ENCODE measurements around the gene RAMP3. TPM values are rescaled to one million over a fixed set of nuclear protein-coding genes. Genes with fewer than 3 reads are reported as not detected.
A peak's percentile ranks its signal among the peaks of the same experiment; 100 is the strongest.

The RAMP3 gene
- total and polyA plus RNA-seq, 9 of the 15 experiments (the other 6 are each of a cell fraction or from before 2014, with no cell fraction given): not detected

DNA sequence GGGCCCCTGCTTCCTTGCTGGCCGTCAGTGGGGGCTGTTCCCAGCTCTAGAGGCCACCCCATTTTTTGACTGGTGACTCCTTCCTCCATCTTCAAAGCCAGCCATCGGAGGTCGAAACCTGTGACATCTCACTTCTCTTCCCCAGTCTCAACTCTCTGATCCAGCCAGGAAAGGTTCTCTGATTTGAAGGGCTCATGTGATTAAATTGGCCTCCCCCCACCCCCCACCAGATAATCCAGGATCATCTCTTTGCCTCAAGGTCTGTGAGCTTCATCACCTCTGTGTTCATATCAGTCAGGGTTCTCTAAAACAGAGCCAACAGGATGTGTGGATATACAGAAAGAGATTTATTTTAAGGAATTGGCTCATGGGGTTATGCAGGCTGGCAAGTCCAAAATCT lies 5.6 kb upstream of the RAMP3 start:
- FAIRE-seq (no peak), DNase-seq (ENCODE audit: extremely low read depth in 1 of 4, low spot score in 3 of 4) (no peak), ATAC-seq (no peak)
- in situ Hi-C loops (cut with MboI): loop anchor here (5.0 to 25.0 kb wide), 2 partner anchors 110 to 710 kb away; partner anchors contain the start of gene CCDC201
- no TSS peak for BruUV-seq (replicated peaks)
- no peak overlapping the region for H3K9ac ChIP-seq (ENCODE audit: insufficient read depth in 1 of 2, low read depth in 2 of 2, low read length in 2 of 2)
- no peak overlapping the region for H3K4me3 ChIP-seq
- H3K9me3 ChIP-seq (replicated peaks; ENCODE audit: control insufficient read depth, insufficient read depth, low read depth, low read length): no peaks in the 10 kb centered on the region
- POLR2A ChIA-PET: interaction anchor here (1.2 kb wide), 1 partner anchor 23 kb away, joined by 3 read pairs; no protein-coding TSS in a partner anchor
- no peak overlapping the region for H2AFZ ChIP-seq (ENCODE audit: low read depth, low read length)
- no peak overlapping the region for H3K27ac ChIP-seq (ENCODE audit: extremely low read depth, low read depth, low read length)
- CTCF ChIA-PET (ENCODE audit: low intra/inter-chr PET ratio): no interaction called here
- H3K27me3 ChIP-seq (ENCODE audit: control insufficient read depth in 2 of 2, insufficient read depth in 2 of 2, low read length in 2 of 2): peaks cover 10 to 28% of the 10 kb centered on the region in 2 experiments; a peak in 4 of 5 replicates
- H3K4me1 ChIP-seq (replicated peaks in 1 of 2; ENCODE audit: control insufficient read depth in 2 of 2, insufficient read depth in 2 of 2, low read length in 2 of 2): peaks cover 4 to 6% of the 10 kb centered on the region in 2 experiments; a peak in 2 of 5 replicates
- no peaks in the 10 kb centered on the region for H3K9me1 ChIP-seq (ENCODE audit: control insufficient read depth, insufficient read depth, low read length)
- TF ChIP-seq, protein P1, sequence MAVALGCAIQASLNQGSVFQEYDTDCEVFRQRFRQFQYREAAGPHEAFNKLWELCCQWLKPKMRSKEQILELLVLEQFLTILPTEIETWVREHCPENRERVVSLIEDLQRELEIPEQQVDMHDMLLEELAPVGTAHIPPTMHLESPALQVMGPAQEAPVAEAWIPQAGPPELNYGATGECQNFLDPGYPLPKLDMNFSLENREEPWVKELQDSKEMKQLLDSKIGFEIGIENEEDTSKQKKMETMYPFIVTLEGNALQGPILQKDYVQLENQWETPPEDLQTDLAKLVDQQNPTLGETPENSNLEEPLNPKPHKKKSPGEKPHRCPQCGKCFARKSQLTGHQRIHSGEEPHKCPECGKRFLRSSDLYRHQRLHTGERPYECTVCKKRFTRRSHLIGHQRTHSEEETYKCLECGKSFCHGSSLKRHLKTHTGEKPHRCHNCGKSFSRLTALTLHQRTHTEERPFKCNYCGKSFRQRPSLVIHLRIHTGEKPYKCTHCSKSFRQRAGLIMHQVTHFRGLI (CRISPR knock-in tag; IDR thresholded peaks at IDR 0.05): no peak
- H3K4me2 ChIP-seq (ENCODE audit: insufficient read depth, low read length): no peak overlapping the region
- intact Hi-C loops (cut with micrococcal nuclease): loop anchor here (5.0 kb wide), 1 partner anchor 700 kb away; no protein-coding TSS in a partner anchor
- no peaks in the 10 kb centered on the region for H3K79me2 ChIP-seq (ENCODE audit: control insufficient read depth, insufficient read depth, low read length)
- H3K36me3 ChIP-seq (ENCODE audit: control insufficient read depth, insufficient read depth, low read length): no peaks in the 10 kb centered on the region
- no peaks in the 10 kb centered on the region for H4K20me1 ChIP-seq (replicated peaks; ENCODE audit: control insufficient read depth, insufficient read depth, low read length)
- 4% methylated on average over 3 of the region's 3 CpGs for WGBS (ENCODE audit: insufficient coverage, low coverage, missing lambda C conversion rate)

DNA sequence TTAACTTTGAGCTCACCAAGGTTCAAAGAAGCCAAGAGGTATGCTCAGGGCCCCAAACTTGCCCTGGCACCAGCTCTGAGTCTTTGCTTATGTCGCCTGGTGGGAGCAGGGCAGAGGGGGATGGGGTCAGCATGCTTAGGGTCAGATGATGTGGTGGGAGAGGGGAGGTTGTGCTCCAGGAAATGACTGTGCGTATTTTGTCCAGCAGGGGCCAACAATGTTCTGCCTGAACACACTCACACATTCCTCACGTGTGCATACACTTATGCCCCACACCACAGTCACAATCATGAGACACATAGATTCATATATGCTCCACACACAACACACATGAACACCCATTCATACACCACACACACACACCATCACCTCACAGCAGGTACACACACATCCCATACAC lies 4.4 kb upstream of the RAMP3 start:
- BruUV-seq (replicated peaks): no TSS peak
- no peaks in the 10 kb centered on the region for H3K9me1 ChIP-seq (ENCODE audit: control insufficient read depth, insufficient read depth, low read length)
- ATAC-seq: 0 out of 3 replicates have a peak, but pooled peaks have one; percentile 5
- H3K4me2 ChIP-seq (ENCODE audit: insufficient read depth, low read length): no peak overlapping the region
- no peaks in the 10 kb centered on the region for H4K20me1 ChIP-seq (replicated peaks; ENCODE audit: control insufficient read depth, insufficient read depth, low read length)
- peaks cover 16 to 30% of the 10 kb centered on the region in 2 experiments; a peak in 4 of 5 replicates for H3K27me3 ChIP-seq (ENCODE audit: control insufficient read depth in 2 of 2, insufficient read depth in 2 of 2, low read length in 2 of 2)
- POLR2A ChIA-PET: interaction anchor here (0.6 kb wide), 1 partner anchor 1346 kb away, joined by 3 read pairs; no protein-coding TSS in a partner anchor
- in situ Hi-C loops (cut with MboI) (loop anchor here (5.0 to 25.0 kb wide), 2 partner anchors 109 to 709 kb away; partner anchors contain the start of gene CCDC201), intact Hi-C loops (cut with micrococcal nuclease) (loop anchor here (5.0 kb wide), 1 partner anchor 699 kb away; no protein-coding TSS in a partner anchor)
- CTCF ChIA-PET (ENCODE audit: low intra/inter-chr PET ratio): no interaction called here
- peak overlapping the region; percentile 37; the same call in 1 of the 2 replicates for H2AFZ ChIP-seq (ENCODE audit: low read depth, low read length)
- H3K9ac ChIP-seq (ENCODE audit: insufficient read depth in 1 of 2, low read depth in 2 of 2, low read length in 2 of 2): no peak overlapping the region
- no peak for FAIRE-seq
- WGBS (ENCODE audit: insufficient coverage, low coverage, missing lambda C conversion rate): 19% methylated on average over 3 of the region's 3 CpGs
- H3K9me3 ChIP-seq (replicated peaks; ENCODE audit: control insufficient read depth, insufficient read depth, low read depth, low read length): no peaks in the 10 kb centered on the region
- H3K36me3 ChIP-seq (ENCODE audit: control insufficient read depth, insufficient read depth, low read length): no peaks in the 10 kb centered on the region
- H3K27ac ChIP-seq (ENCODE audit: extremely low read depth, low read depth, low read length): no peak overlapping the region
- peak; percentile 30 to 48 (median 41) for DNase-seq (ENCODE audit: extremely low read depth in 1 of 4, low spot score in 3 of 4)
- H3K79me2 ChIP-seq (ENCODE audit: control insufficient read depth, insufficient read depth, low read length): no peaks in the 10 kb centered on the region
- no peak overlapping the region for H3K4me3 ChIP-seq
- H3K4me1 ChIP-seq (replicated peaks in 1 of 2; ENCODE audit: control insufficient read depth in 2 of 2, insufficient read depth in 2 of 2, low read length in 2 of 2): peaks cover 4 to 14% of the 10 kb centered on the region in 2 experiments; a peak in 2 of 5 replicates
- TF ChIP-seq, protein P2, sequence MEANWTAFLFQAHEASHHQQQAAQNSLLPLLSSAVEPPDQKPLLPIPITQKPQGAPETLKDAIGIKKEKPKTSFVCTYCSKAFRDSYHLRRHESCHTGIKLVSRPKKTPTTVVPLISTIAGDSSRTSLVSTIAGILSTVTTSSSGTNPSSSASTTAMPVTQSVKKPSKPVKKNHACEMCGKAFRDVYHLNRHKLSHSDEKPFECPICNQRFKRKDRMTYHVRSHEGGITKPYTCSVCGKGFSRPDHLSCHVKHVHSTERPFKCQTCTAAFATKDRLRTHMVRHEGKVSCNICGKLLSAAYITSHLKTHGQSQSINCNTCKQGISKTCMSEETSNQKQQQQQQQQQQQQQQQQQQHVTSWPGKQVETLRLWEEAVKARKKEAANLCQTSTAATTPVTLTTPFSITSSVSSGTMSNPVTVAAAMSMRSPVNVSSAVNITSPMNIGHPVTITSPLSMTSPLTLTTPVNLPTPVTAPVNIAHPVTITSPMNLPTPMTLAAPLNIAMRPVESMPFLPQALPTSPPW (CRISPR knock-in tag; IDR thresholded peaks at IDR 0.05): no peak
- TF ChIP-seq MAFG (tag; conservative IDR thresholded peaks at IDR 0.05): 0 out of 2 replicates have a peak, but pooled peaks have one; percentile 34
- peak in 1 of 2 experiments; percentile 13; a peak in 1 of 4 replicates for TF ChIP-seq RAD21 (CRISPR knock-in tag; conservative IDR thresholded peaks at IDR 0.05 in 1 of 2, IDR thresholded peaks at IDR 0.05 in 1 of 2)
- TF ChIP-seq NFE2 (IDR thresholded peaks at IDR 0.05; ENCODE audit: low read depth): peak; percentile 61
- TF ChIP-seq DPF2 (IDR thresholded peaks at IDR 0.05): peak; percentile 39; the same call in 1 of the 2 replicates
- TF ChIP-seq BHLHE40 (IDR thresholded peaks at IDR 0.05; ENCODE audit: low read length): 0 out of 2 replicates have a peak, but pooled peaks have one; percentile 24
- TF ChIP-seq SRSF9 (IDR thresholded peaks at IDR 0.05; ENCODE audit: borderline replicate concordance, low read depth, low read length): no peak
- TF ChIP-seq, protein P3, sequence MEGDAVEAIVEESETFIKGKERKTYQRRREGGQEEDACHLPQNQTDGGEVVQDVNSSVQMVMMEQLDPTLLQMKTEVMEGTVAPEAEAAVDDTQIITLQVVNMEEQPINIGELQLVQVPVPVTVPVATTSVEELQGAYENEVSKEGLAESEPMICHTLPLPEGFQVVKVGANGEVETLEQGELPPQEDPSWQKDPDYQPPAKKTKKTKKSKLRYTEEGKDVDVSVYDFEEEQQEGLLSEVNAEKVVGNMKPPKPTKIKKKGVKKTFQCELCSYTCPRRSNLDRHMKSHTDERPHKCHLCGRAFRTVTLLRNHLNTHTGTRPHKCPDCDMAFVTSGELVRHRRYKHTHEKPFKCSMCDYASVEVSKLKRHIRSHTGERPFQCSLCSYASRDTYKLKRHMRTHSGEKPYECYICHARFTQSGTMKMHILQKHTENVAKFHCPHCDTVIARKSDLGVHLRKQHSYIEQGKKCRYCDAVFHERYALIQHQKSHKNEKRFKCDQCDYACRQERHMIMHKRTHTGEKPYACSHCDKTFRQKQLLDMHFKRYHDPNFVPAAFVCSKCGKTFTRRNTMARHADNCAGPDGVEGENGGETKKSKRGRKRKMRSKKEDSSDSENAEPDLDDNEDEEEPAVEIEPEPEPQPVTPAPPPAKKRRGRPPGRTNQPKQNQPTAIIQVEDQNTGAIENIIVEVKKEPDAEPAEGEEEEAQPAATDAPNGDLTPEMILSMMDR (IDR thresholded peaks at IDR 0.05 in 2 of 3, conservative IDR thresholded peaks at IDR 0.05 in 1 of 3; ENCODE audit: insufficient read depth in 2 of 3, low read depth in 1 of 3, low read length in 3 of 3): 0 out of 6 replicates have a peak, but pooled peaks of 1 of the 3 experiments have one; percentile 8
